22Rv1 (cell line): ENCODE data around the gene TRAPPC14.
A peak's percentile ranks its signal among the peaks of the same experiment; 100 is the strongest.

Source experiments
- H3K27ac ChIP-seq: fragments of 450-650 bp; 2 replicates; pipeline ENCODE4 v1.5.1; 2017
- ZFX ChIP-seq: fragments of 450-650 bp; IDR thresholded peaks from 2 replicates; pipeline ENCODE4 v1.6.1; 2017; ENCODE audit warnings: antibody characterized with exemption, borderline replicate concordance
- TF ChIP-seq, protein P1 (sequence below): fragments of 450-650 bp; IDR thresholded peaks from 2 replicates; pipeline ENCODE4 v1.5.1; 2017; ENCODE audit warnings: mild to moderate bottlenecking

The TRAPPC14 gene

DNA sequence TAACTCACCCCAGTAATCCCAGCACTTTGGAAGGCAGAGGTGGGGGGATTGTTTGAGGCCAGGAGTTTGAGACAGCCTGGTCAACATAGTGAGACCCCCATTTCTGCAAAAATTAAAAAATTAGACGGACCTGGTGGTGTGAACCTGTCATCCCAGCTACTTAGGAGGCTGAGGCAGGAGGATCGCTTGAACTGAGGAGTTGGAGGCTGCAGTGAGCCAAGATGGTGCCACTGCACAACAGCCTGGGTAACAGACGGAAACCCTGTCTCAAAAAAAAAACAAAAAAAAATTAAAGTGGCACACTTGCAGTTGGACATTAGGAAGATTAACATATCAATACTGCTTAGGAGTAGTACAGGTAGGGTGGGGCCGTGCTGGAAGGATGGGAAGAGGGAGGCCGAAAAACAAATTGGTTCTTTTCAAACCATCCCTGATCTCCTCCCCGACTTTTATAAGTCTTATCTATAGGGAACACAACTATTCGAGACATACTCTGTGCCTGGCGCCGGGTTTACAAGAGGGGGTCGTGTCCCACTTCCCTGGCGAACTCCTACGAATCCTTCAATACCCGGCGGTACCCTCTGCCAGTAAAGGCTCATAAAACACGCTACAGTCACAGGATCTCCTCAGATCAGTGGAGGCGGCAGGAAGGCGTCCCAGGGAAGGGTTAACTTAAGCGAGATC, 40.0 kb downstream of the TRAPPC14 start:
- H3K27ac ChIP-seq, result peak overlapping the region; percentile 88
- no peak for TF ChIP-seq ZFX
- TF ChIP-seq, protein P1, sequence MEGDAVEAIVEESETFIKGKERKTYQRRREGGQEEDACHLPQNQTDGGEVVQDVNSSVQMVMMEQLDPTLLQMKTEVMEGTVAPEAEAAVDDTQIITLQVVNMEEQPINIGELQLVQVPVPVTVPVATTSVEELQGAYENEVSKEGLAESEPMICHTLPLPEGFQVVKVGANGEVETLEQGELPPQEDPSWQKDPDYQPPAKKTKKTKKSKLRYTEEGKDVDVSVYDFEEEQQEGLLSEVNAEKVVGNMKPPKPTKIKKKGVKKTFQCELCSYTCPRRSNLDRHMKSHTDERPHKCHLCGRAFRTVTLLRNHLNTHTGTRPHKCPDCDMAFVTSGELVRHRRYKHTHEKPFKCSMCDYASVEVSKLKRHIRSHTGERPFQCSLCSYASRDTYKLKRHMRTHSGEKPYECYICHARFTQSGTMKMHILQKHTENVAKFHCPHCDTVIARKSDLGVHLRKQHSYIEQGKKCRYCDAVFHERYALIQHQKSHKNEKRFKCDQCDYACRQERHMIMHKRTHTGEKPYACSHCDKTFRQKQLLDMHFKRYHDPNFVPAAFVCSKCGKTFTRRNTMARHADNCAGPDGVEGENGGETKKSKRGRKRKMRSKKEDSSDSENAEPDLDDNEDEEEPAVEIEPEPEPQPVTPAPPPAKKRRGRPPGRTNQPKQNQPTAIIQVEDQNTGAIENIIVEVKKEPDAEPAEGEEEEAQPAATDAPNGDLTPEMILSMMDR, result no peak

DNA sequence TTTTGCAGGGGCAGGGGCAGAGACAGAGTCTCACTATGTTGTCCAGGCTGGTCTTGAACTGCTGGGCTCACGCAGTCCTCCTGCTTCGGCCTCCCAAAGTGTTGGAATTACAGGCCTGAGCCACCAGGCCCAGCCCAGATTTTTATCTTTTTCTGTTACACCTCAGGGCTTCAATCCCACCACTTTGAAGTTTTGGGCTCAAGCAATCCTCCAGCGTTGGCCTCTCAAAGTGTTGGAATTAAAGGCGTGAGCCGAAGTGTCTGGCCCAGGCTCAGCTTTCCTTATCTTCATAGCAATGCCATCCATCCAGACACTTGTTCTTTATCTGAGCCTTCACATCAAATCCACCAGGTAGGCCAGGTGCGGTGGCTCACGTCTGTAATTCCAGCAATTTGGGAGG, 43.5 kb downstream of the TRAPPC14 start:
- H3K27ac ChIP-seq, result no peak overlapping the region
- TF ChIP-seq ZFX, result no peak
- TF ChIP-seq, protein P1, result no peak

DNA sequence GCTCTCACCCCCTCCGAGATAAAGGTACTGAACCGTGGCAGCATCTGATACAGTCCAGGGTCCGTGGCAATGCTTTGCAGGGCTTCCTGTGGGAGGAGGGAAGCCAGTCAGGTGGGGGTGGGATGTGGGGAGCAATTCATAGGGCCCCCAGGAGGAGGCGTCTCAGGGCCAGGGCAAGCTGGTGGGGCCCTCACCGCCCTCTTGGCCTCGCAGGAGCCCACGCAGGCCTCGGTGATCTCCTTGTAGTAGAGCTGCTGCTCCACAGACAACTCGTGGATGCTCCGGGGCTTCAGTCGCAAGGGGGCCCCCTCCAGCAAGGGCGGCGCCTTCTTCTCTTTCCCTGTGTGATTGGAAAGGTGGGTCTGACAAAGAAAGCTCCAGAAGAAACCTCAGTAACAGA, 46.6 kb downstream of the TRAPPC14 start:
- TF ChIP-seq, protein P1, result no peak
- no peak overlapping the region for H3K27ac ChIP-seq

DNA sequence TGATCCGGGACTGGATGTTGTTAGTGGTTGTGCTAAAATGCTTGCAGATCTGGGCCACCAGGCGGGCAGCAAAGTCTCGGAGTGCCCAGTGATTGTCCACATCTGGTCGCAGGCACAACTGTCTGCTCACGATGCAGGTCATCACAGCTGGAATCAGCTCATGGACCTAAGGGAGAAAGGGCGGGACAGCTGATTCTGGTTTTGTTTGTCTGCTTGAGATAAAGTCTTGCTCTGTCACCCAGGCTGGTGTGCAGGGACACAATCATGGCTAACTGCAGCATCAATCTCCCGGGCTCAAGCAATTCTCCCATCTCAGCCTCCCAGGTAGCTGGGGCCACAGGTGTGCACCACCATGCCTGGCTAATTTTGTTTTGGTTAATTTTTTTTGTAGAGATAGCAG, 47.4 kb downstream of the TRAPPC14 start:
- H3K27ac ChIP-seq, result no peak overlapping the region
- TF ChIP-seq, protein P1, result no peak
- no peak for TF ChIP-seq ZFX

DNA sequence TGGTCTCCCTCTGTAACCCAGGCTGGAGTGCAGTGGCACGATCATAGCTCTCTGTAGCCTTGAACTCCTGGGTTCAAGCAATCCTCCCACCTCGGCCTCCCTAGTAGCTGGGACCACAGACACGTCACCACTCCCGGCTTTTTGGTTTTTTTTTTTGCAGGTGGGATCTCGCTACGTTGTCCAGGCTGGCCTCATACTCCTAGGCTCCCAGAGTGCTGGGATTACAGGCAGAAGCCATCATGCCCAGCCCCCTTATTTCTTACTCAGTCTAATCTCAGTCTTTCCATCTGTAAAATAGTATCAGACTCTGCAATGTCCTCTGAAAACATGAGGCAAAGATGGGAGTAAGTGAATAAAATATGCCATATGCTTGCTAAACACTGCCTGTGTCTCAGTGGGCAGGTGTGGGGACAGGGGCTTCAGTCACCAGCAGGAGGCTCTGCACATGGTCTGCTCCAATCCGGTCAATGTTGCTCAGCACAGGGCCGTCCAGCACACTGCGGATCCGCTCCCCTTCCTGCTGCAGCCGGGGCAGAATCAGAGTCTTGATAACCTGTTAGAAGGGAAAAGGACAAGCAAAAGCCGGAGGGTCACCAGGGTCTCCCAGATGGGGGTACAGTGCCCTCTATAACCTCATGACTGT, 48.9 kb downstream of the TRAPPC14 start:
- H3K27ac ChIP-seq, result no peak overlapping the region
- no peak for TF ChIP-seq ZFX
- TF ChIP-seq, protein P1, result peak; percentile 12; the same call in 1 of the 2 replicates

DNA sequence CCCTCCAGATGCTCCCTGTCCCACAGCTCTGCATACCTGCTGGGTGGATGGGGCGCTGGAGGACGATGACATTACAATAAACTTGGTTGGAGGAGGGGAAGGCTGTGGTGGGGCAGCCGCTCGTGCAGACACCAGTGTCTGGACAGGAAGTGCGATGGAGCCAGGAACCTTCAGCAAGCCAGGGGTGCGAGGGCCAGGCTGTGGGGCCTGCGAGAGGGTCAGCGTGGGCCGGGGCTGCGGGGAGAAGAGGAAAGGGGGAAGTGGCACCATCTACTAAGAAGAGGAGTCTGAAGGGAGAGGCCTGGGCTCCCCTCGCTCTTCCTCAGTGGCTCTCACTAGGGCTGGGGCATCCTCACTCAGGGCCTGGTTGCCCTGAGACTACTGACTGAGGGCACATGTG, 50.6 kb downstream of the TRAPPC14 start:
- TF ChIP-seq, protein P1, result no peak
- no peak for TF ChIP-seq ZFX
- H3K27ac ChIP-seq, result peak overlapping the region; percentile 3; the same call in 1 of the 2 replicates

DNA sequence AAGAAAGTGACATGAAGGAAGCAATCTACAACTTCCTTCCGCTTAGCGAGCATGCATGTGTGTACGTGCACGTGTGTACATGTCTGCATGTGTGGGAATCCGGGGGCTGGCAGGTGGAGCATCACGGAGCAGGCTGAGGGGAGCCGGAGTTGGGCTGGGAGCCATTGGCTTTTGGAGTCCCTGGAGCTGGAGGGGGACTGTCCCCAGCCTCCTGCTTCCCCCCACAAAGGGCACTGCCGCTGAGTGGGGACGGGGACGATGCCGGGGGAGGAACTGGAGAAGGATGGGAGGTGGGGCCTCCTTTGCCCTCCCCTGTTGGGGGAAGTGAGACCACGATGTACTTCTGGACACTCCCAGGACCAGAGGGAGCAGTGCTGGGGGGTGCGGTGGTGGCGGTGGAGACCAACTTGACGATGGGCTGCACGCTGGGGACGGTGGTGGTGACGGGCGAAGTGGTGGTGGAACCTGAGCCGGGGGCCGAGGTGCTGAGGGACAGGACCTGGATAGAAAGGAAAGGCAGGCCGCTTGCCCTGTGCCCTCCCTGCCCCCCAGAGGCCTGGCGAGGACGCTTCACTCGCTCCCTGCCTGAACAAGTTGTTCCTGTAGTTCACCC, 51.3 kb downstream of the TRAPPC14 start:
- TF ChIP-seq ZFX, result no peak
- TF ChIP-seq, protein P1, result no peak

More for the DNA sequence above, 51.3 kb downstream of the TRAPPC14 start:
- no peak overlapping the region; the same call in 1 of the 2 replicates for H3K27ac ChIP-seq
